Spinal cord (tissue), 10 donors: ENCODE data around the gene SUPT7L. TPM values are rescaled to one million over a fixed set of nuclear protein-coding genes. Genes with fewer than 3 reads are reported as not detected.

Source experiments
- DNase-seq, 6 donors: peaks; one replicate each; pipeline versions ENCODE4 v3.0.0 to v3.0.0-alpha.2; 2013 to 2015; ENCODE audit warnings: low spot score in 6 of 6, low read depth in 4 of 6
- H3K27ac ChIP-seq: one replicate; pipeline ENCODE4 v1.5.1; 2013; ENCODE audit warnings: low read depth, low read length, control low read depth
- H3K27me3 ChIP-seq: one replicate; pipeline ENCODE4 v1.6.1; 2013; ENCODE audit warnings: low read length; ENCODE audit not compliant: control insufficient read depth, insufficient read depth
- H3K36me3 ChIP-seq: one replicate; pipeline ENCODE4 v1.6.1; 2013; ENCODE audit warnings: low read length; ENCODE audit not compliant: control insufficient read depth, insufficient read depth
- H3K4me1 ChIP-seq: one replicate; pipeline ENCODE4 v1.6.1; 2013; ENCODE audit warnings: low read length; ENCODE audit not compliant: control insufficient read depth, insufficient read depth
- H3K4me3 ChIP-seq: one replicate; pipeline ENCODE4 v1.5.1; 2013; ENCODE audit warnings: low read depth, low read length, control low read depth
- H3K9me3 ChIP-seq: one replicate; pipeline ENCODE4 v1.6.1; 2013; ENCODE audit warnings: low read length; ENCODE audit not compliant: control insufficient read depth, insufficient read depth
- WGBS: methylation state at CpG from one replicate; pipeline ENCODE4 v1.1.5; 2013; ENCODE audit warnings: missing lambda C conversion rate; ENCODE audit not compliant: insufficient coverage; 5-methylcytosine and 5-hydroxymethylcytosine counted together
- long read RNA-seq, 4 donors: transcript quantifications; one replicate each; lab custom pipeline, GENCODE V29; 2026
- polyA plus RNA-seq, 2 donors: library from polyadenylated mRNA; unstranded; fragments of 120-200 nt; gene quantifications; one replicate each; pipeline ENCODE4 v1.2.1, GENCODE V29; 2013; ENCODE audit not compliant: insufficient read length in 2 of 2
- total RNA-seq, 2 donors: library from RNA; depleted of rRNA in 1 of 2; stranded (reverse); fragments of 120-200 nt in 1 of 2; fragments of >200 nt in 1 of 2; gene quantifications; one replicate each; pipeline versions ENCODE4 v1.2.3 to v1.2.4, GENCODE V29; 2013 to 2014
- donor health status: healthy.

Gene SUPT7L
- 10 to 100 TPM; 34.8 to 49.7 TPM for total RNA-seq
- 10 to 100 TPM; 50.2 to 57.9 TPM for polyA plus RNA-seq
- long read RNA-seq, donor 1, full-length matches to known transcripts: 9 of 34 reads
- long read RNA-seq, donor 1, partial matches to known transcripts: 25 of 34 reads
- long read RNA-seq, donor 1, other reads (novel, unspliced or antisense): 0 of 34 reads
- long read RNA-seq, donor 2, partial matches to known transcripts: 0 of 1 reads
- long read RNA-seq, donor 2, other reads (novel, unspliced or antisense): 0 of 1 reads
- long read RNA-seq, donor 3, full-length matches to known transcripts: 4 of 4 reads
- long read RNA-seq, donor 3, partial matches to known transcripts: 0 of 4 reads
- long read RNA-seq, donor 3, other reads (novel, unspliced or antisense): 0 of 4 reads
- long read RNA-seq, donor 4, full-length matches to known transcripts: 6 of 34 reads
- long read RNA-seq, donor 4, partial matches to known transcripts: 28 of 34 reads
- long read RNA-seq, donor 4, other reads (novel, unspliced or antisense): 0 of 34 reads

DNA sequence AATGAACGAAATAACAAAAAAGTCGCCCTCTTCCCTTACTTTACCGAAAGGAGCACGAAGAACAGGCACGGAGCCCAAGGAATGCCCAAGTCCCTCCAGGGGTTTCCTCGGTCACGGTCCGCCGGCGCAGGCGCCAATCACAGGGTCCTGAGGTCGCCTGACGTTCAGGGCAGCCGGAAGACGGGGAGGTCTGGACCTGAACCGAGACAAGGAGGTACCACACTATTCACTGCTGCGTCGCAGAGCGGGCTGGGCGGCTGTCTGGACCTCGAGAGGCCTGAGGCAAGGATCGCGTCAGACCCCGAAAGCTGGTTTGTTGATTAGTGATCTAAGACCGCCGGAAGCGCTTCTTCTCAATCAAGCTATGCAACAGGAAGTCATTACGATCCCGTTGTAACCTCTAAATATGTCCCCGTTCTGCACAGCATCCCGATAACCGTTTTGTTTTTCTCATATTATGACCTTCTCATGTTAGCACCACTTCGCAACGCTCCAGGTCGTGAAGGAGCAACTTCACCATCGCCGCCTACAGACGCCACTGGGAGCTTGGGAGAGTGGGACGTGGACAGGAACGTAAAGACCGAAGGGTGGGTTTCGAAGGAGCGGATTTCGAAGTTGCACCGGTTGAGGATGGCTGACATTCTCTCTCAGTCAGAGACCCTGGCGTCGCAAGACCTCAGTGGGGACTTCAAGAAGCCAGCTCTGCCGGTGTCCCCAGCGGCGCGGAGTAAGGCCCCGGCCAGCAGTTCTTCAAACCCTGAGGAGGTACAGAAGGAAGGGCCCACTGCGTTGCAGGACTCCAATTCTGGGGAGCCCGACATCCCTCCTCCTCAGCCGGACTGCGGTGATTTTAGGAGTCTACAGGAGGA lies at the start of gene SUPT7L, which contains the start of gene SLC4A1AP:
Gene SUPT7L (minus strand): TSS at position 330 of the 869 bp plus-strand sequence. CDS start 1,422 bp downstream, outside the sequence.
Gene SLC4A1AP (plus strand): TSS at position 605 of the 869 bp plus-strand sequence. CDS start 26 bp downstream, at position 631.
- Histone ChIP-seq H3K27ac (peak within 1 kb of the TSS; percentile 96), H3K9me3 (no peaks in the 10 kb centered on the region), H3K4me1 (peaks cover 17% of the 10 kb centered on the region), H3K4me3 (peak within 1 kb of the TSS; percentile 96), H3K27me3 (no peaks in the 10 kb centered on the region), H3K36me3 (peaks cover 20% of the 10 kb centered on the region)
- peak; percentile 79 to 97 (median 88) for DNase-seq
- under 1% methylated on average over 51 of the region's 56 CpGs for WGBS

DNA sequence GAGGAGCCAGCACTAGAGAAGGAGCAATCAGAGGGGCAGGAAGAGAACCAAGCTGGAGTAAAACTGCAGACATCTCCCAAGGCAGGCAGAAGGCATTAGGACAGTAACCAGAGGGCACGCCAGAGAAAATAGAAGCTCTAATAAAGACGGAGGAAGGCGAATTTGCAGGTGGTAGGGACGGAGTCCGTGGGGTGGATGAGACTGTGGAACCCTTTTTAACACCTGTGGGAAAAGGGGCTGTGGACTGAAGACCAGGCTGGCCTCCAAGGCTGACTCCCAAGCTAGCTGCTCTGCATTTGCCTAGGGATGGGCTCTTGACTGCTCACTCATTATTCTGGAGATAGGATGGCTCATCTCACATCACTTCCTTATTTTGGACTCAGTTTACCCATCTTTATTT lies 49.8 kb upstream of the SUPT7L start:
- no peak for DNase-seq
- H3K4me3 ChIP-seq: no peak overlapping the region
- no peaks in the 10 kb centered on the region for H3K36me3 ChIP-seq
- no peak overlapping the region for H3K27ac ChIP-seq
- peaks cover 6% of the 10 kb centered on the region for H3K27me3 ChIP-seq
- peaks cover 13% of the 10 kb centered on the region for H3K4me1 ChIP-seq
- H3K9me3 ChIP-seq: no peaks in the 10 kb centered on the region
- WGBS: 100% methylated on average over 5 of the region's 5 CpGs

DNA sequence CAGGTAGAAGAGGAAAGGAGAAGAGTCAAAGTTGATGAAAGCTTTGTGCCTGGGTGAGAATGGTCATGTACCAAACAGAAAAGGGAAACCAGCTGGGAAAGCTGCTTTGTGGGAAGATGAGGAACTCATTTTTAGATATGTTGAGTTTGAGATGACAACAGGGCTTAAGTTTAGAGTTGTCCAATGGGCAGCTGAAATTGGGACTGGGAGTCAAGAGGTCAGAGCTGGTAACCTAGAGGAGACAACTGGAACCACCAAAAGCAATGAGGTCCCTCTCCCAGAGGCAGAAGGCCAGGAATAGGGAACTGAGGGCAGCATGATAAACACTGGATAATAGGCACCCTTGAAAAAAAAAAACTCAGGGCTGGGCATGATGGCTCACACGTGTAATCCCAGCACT lies 49.1 kb upstream of the SUPT7L start:
- H3K4me3 ChIP-seq: no peak overlapping the region
- H3K9me3 ChIP-seq: no peaks in the 10 kb centered on the region
- no peak for DNase-seq
- peaks cover 6% of the 10 kb centered on the region for H3K27me3 ChIP-seq
- H3K4me1 ChIP-seq: peaks cover 13% of the 10 kb centered on the region
- WGBS: 88% methylated on average over 1 of the region's 1 CpG
- no peaks in the 10 kb centered on the region for H3K36me3 ChIP-seq
- no peak overlapping the region for H3K27ac ChIP-seq

DNA sequence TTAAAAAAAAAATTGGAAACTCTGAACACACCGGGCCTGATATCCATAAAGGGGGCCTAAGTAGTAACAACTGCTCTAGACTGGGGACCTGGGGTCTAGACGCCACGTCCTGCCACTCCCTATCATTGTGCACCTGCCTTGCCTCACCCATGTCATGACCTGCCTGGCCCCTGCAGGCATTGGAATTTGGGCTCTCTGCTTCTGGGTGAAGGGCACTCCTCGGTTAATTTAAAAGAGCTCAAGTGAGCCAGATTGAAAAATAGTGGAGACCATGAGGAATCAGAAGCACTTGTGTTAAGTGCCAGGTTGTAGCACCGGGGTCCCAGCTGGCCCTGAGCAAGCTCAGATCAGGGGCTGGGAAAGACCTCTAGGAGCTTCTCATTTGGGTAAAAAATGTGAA lies 48.4 kb upstream of the SUPT7L start:
- no peaks in the 10 kb centered on the region for H3K36me3 ChIP-seq
- peaks cover 6% of the 10 kb centered on the region for H3K27me3 ChIP-seq
- 87% methylated on average over 5 of the region's 5 CpGs for WGBS
- no peaks in the 10 kb centered on the region for H3K9me3 ChIP-seq
- no peak overlapping the region for H3K4me3 ChIP-seq
- H3K4me1 ChIP-seq: peaks cover 13% of the 10 kb centered on the region
- no peak for DNase-seq
- H3K27ac ChIP-seq: no peak overlapping the region

DNA sequence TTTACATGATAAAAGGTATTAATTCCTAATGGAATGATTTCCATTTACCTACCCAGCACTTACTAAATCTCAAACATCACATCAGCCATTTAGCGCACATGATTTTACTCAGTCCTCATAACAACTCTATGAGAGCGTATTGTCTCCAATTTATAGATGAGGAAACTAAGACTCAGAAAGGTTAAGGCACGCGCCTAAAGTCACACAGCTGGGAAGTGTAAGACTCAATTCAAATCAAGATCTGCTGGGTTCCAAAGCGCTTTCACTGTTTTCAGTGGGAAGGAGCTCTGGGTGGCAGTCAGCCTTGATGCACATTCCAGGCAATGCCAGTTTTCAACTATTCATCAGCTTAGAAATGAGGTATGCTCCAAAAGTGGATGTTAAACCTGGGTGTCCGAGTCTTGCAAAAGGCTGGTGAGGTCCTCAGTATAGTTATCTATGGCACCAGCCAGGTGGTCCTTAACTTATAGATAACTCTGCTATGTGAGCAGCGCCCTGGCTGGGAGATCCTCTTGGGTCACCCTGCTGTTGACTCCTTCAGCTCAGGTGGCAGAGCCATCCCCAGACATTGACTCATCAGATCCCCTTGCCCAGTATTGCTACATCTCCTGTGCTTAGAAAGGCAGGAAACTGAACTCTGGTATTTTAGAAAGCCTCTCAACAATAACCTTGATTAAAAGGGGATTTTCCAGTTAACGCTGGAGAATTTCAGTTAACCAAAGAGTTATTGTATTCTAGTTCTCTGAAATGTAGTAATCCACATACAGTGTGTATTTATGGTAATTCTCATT lies 47.4 kb upstream of the SUPT7L start:
- H3K4me1 ChIP-seq: peaks cover 11% of the 10 kb centered on the region
- WGBS: 100% methylated on average over 4 of the region's 8 CpGs
- H3K9me3 ChIP-seq: no peaks in the 10 kb centered on the region
- DNase-seq: no peak
- no peaks in the 10 kb centered on the region for H3K27me3 ChIP-seq
- no peak overlapping the region for H3K4me3 ChIP-seq
- no peaks in the 10 kb centered on the region for H3K36me3 ChIP-seq
- H3K27ac ChIP-seq: no peak overlapping the region

GRCh38 chr2:27709960-27710575 lies 46.7 kb upstream of the SUPT7L start:
- no peaks in the 10 kb centered on the region for H3K9me3 ChIP-seq
- no peak overlapping the region for H3K27ac ChIP-seq
- H3K27me3 ChIP-seq: no peaks in the 10 kb centered on the region
- no peak overlapping the region for H3K4me3 ChIP-seq
- WGBS: 86% methylated on average over 2 of the region's 7 CpGs
- no peak for DNase-seq
- peaks cover 9% of the 10 kb centered on the region for H3K4me1 ChIP-seq
- no peaks in the 10 kb centered on the region for H3K36me3 ChIP-seq

DNA sequence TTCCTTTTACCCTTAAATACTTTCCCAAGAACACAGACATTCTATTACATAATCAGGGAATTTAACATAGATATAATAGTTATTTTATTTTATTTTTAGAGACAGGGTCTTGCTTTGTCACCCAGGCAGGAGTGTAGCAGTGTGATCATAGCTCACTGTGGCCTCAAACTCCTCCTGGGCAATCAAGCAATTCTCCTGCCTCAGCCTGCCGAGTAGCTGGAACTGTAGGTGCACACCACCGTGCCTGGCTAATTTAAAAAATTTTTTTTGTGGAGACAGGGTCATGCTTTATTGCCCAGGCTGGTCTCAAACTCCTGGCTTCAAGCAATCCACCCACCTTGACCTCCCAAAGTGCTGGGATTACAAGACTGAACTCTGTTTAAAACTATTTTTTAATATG lies 45.9 kb upstream of the SUPT7L start:
- WGBS: no CpG with 5 or more reads among the region's 2 CpGs
- Histone ChIP-seq H3K4me1 (peaks cover 3% of the 10 kb centered on the region), H3K9me3 (no peaks in the 10 kb centered on the region), H3K27me3 (no peaks in the 10 kb centered on the region), H3K27ac (no peak overlapping the region), H3K4me3 (no peak overlapping the region), H3K36me3 (no peaks in the 10 kb centered on the region)
- no peak for DNase-seq

- H3K27ac ChIP-seq: no peak overlapping the region
- no peaks in the 10 kb centered on the region for H3K27me3 ChIP-seq
- peaks cover 3% of the 10 kb centered on the region for H3K4me1 ChIP-seq
- no peak for DNase-seq
- no peaks in the 10 kb centered on the region for H3K9me3 ChIP-seq
- no CpG with 5 or more reads among the region's 3 CpGs for WGBS
- H3K36me3 ChIP-seq: no peaks in the 10 kb centered on the region
- H3K4me3 ChIP-seq: no peak overlapping the region
Measured at GRCh38 chr2:27708666-27709065, 45.3 kb upstream of the SUPT7L start.

DNA sequence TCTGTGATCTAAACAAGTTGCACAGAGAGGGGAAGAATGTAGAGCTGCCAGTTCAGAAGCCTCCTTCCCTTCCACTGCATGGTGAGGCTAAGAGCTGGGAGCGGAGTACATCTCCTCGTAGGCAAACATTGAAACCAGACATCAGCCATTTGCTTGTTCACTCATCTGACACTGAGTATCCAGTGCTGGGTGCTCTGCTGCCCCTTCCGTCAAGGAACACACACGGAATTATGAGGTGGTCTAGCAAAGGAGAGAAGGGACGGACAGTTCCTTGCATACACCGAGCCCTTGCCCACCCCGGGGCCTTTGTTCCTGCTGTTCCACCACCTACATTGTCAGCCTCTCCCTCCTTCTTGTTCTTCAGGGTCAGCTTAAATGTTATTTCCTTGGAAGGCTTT lies 44.8 kb upstream of the SUPT7L start:
- Histone ChIP-seq H3K27ac (no peak overlapping the region), H3K4me3 (no peak overlapping the region), H3K4me1 (peaks cover 3% of the 10 kb centered on the region), H3K27me3 (no peaks in the 10 kb centered on the region), H3K9me3 (no peaks in the 10 kb centered on the region), H3K36me3 (no peaks in the 10 kb centered on the region)
- WGBS: 85% methylated on average over 4 of the region's 7 CpGs
- no peak for DNase-seq
